Uterus (tissue), 4 donors: Measurements from ENCODE around the gene ANO8. TPM values are rescaled to one million over a fixed set of nuclear protein-coding genes. Genes with fewer than 3 reads are reported as not detected.

ENCODE experiments used
- DNase-seq, 2 donors: peaks; one replicate each; pipeline ENCODE4 v3.0.0-alpha.2; 2019 to 2020
- H3K27ac ChIP-seq, 2 donors: fragments of 200-600 bp; sonication (generic); 1 replicate in 1 of 2; 2 replicates in 1 of 2; pipeline ENCODE4 v1.5.1; 2016 to 2018
- H3K27me3 ChIP-seq, 2 donors: fragments of 200-600 bp; sonication (generic); one replicate each; pipeline ENCODE4 v1.5.1; 2018 to 2019; ENCODE audit warnings: control low read depth in 1 of 2
- H3K36me3 ChIP-seq, 2 donors: fragments of 200-600 bp; sonication (generic); one replicate each; pipeline ENCODE4 v1.5.1; 2019; ENCODE audit warnings: control low read depth in 1 of 2
- H3K4me1 ChIP-seq, 2 donors: fragments of 200-600 bp; sonication (generic); one replicate each; pipeline ENCODE4 v1.5.1; 2018 to 2019; ENCODE audit warnings: control low read depth in 1 of 2
- H3K4me3 ChIP-seq, 2 donors: fragments of 200-600 bp; sonication (generic); 1 replicate in 1 of 2; 2 replicates in 1 of 2; pipeline ENCODE4 v1.5.1; 2018 to 2019; ENCODE audit warnings: mild to moderate bottlenecking in 1 of 2
- H3K9me3 ChIP-seq, 2 donors: fragments of 200-600 bp; sonication (generic); one replicate each; pipeline ENCODE4 v1.5.1; 2019; ENCODE audit warnings: control low read depth in 1 of 2
- CTCF ChIP-seq, 4 experiments: fragments of 200-600 bp in 2 of 4; fragments of 450-650 bp in 2 of 4; sonication (generic) in 2 of 4; IDR thresholded peaks; one replicate each; pipeline ENCODE4 v1.5.1; 2016 to 2019; ENCODE audit warnings: antibody characterized with exemption in 4 of 4, mild to moderate bottlenecking in 2 of 4, moderate library complexity in 1 of 4
- POLR2A ChIP-seq, 2 donors: fragments of 450-650 bp; IDR thresholded peaks; one replicate each; pipeline ENCODE4 v1.6.1; 2016; ENCODE audit warnings: antibody characterized with exemption in 2 of 2, mild to moderate bottlenecking in 1 of 2, moderate library complexity in 1 of 2
- intact Hi-C: fragments of 100-400 bp; cut with DNase I; formaldehyde crosslinking; loops from one replicate; pipeline ENCODE4 v1.15.1; 2023; ENCODE audit warnings: low total_unique reads
- total RNA-seq, 4 donors: library from RNA; depleted of rRNA in 3 of 4; stranded (reverse); fragments of >200 nt in 3 of 4; gene quantifications; one replicate each; pipeline versions ENCODE4 v1.1.0 to v1.2.4, GENCODE V29; 2014 to 2023
- donor health status: DM: yes; HTN: yes; CAD: no.

Gene ANO8, protein sequence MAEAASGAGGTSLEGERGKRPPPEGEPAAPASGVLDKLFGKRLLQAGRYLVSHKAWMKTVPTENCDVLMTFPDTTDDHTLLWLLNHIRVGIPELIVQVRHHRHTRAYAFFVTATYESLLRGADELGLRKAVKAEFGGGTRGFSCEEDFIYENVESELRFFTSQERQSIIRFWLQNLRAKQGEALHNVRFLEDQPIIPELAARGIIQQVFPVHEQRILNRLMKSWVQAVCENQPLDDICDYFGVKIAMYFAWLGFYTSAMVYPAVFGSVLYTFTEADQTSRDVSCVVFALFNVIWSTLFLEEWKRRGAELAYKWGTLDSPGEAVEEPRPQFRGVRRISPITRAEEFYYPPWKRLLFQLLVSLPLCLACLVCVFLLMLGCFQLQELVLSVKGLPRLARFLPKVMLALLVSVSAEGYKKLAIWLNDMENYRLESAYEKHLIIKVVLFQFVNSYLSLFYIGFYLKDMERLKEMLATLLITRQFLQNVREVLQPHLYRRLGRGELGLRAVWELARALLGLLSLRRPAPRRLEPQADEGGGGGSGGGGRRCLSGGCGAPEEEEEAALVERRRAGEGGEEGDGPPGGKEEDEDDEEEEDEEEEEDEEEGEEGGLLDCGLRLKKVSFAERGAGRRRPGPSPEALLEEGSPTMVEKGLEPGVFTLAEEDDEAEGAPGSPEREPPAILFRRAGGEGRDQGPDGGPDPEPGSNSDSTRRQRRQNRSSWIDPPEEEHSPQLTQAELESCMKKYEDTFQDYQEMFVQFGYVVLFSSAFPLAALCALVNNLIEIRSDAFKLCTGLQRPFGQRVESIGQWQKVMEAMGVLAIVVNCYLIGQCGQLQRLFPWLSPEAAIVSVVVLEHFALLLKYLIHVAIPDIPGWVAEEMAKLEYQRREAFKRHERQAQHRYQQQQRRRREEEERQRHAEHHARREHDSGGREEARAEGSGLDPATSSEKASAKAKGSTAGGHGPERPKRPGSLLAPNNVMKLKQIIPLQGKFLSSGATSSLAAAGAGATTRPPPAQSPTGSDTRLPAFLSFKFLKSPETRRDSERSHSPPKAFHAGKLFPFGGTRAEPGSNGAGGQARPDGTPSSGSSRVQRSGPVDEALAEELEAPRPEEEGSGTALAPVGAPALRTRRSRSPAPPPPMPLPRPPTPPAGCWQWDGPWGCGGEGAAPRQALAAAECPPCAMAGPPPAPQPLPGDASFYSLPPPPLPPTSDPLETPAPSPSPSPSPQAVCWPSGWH
- total RNA-seq, result 10 to 100 TPM in 1 of 4 donors, 1 to 10 TPM in 2, under 1 TPM in 1; 0.51 to 12.6 (median 7.6) TPM

DNA sequence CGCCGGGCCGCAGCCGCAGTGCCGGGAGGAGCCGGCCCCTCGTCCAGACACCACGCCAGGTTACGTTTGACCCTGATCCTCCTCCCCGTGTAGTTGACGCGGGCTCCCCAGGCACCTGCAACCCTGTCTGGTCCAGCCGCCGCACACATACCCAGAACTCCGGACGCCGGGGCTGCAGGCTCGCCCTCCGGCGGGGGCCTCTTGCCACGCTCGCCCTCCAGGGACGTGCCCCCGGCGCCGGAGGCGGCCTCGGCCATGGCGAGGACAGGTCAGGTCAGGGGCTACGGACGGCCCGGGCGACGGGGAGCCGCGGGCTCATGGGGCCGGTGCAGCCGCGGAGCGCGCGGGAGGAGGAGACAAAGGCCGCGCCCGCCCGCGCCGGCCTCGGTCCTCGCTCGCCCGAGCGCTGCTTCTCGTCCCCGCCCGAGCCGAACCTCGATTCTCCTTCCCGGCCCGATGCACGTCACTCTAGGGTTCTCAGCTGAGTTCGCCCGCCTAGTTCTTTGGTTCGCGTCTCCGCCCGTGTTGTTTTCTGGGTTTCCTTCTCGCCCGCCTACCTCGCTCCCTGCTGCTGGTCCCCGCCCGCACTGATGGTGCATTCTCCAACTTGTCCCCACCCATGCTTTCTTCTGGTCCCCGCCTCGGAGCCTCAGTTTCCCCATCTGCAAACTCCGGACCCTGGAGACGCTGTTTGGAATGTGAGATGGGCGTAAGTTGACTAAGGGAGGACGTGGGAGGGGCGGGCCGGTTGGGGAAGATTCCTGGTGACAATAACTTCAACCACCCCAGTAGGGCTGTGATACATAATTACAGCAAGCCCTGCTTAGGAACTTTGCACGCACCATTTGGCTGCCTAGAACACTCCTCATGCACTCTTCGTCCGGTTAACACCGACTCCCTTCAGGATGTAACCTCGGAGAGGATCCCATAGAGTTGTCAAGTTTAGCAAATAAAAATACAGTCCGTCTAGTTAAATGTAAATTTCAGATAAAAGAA lies at the start of gene ANO8:
TSS of gene ANO8 (minus strand) at position 442 of the 996 bp plus-strand sequence. CDS start at position 257, 185 bp downstream.
- Histone ChIP-seq H3K27ac (peak within 1 kb of the TSS; percentile 30 to 33), H3K9me3 (no peaks in the 10 kb centered on the region), H3K4me1 (peaks cover 0 to 13% of the 10 kb centered on the region in 2 donors), H3K27me3 (peaks cover 0 to 3% of the 10 kb centered on the region in 2 donors), H3K36me3 (no peaks in the 10 kb centered on the region), H3K4me3 (peak within 1 kb of the TSS; percentile 34 to 59)
- peak; percentile 91 to 97 for DNase-seq
- intact Hi-C loops, result no loop called here
- TF ChIP-seq POLR2A (IDR thresholded peaks at IDR 0.05) (peak; percentile 40 to 45), CTCF (IDR thresholded peaks at IDR 0.05) (peak in 1 of 4 experiments; percentile 3)

DNA sequence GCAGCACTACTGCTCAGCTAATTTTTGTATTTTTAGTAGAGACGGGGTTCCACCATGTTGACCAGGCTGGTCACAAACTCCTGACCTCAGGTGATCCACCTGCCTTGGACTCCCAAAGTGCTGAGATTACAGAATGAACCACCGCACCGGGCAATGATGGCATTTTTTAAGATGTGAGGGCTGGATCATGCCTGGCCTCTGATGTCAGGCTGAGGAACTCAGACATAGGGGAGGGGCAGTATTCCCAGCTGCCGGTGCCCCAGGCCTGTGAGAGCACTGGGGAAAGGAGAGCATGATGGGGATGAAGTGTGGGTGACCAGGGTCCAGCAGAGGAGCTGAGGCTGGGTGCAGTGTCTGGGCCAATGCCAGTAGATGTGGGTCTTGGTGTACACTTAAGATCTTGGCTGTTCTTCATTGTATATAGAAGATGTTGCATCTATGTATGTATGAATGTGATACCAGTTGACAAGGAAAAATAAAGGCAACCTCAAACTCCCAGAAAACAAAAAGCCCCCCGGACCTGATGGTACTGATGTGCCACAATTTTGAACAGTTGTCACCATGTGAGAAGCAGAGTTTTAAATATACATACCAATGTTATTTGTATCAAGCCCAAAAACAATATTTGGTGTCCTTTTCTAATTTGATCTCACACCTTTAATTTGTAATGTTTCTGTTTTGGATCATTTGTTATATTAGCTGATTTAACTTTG lies 45.9 kb upstream of the ANO8 start:
- no peaks in the 10 kb centered on the region for H3K27me3 ChIP-seq
- H3K4me1 ChIP-seq, result no peaks in the 10 kb centered on the region
- no peaks in the 10 kb centered on the region for H3K36me3 ChIP-seq
- TF ChIP-seq CTCF (IDR thresholded peaks at IDR 0.05) (no peak), POLR2A (IDR thresholded peaks at IDR 0.05) (no peak)
- intact Hi-C loops, result no loop called here
- DNase-seq, result no peak
- no peaks in the 10 kb centered on the region for H3K9me3 ChIP-seq
- no peak overlapping the region for H3K27ac ChIP-seq
- H3K4me3 ChIP-seq, result no peak overlapping the region

GRCh38 chr19:17379221-17379631 lies 44.6 kb upstream of the ANO8 start:
- H3K36me3 ChIP-seq, result no peaks in the 10 kb centered on the region
- no peaks in the 10 kb centered on the region for H3K27me3 ChIP-seq
- DNase-seq, result no peak
- no peaks in the 10 kb centered on the region for H3K9me3 ChIP-seq
- no peaks in the 10 kb centered on the region for H3K4me1 ChIP-seq
- H3K27ac ChIP-seq, result peak overlapping the region in 1 of 2 donors; percentile 10
- TF ChIP-seq CTCF (IDR thresholded peaks at IDR 0.05) (no peak), POLR2A (IDR thresholded peaks at IDR 0.05) (no peak)
- no peak overlapping the region for H3K4me3 ChIP-seq
- intact Hi-C loops, result no loop called here

GRCh38 chr19:17378271-17378670 lies 43.6 kb upstream of the ANO8 start:
- H3K9me3 ChIP-seq, result no peaks in the 10 kb centered on the region
- no peak for DNase-seq
- no peaks in the 10 kb centered on the region for H3K4me1 ChIP-seq
- no peak for TF ChIP-seq POLR2A (IDR thresholded peaks at IDR 0.05)
- TF ChIP-seq CTCF (IDR thresholded peaks at IDR 0.05), result no peak
- no peaks in the 10 kb centered on the region for H3K36me3 ChIP-seq
- H3K4me3 ChIP-seq, result no peak overlapping the region
- H3K27me3 ChIP-seq, result no peaks in the 10 kb centered on the region
- peak overlapping the region in 1 of 2 donors; percentile 63 for H3K27ac ChIP-seq
- intact Hi-C loops, result no loop called here
